ENCODE results near the gene TRAK2. TPM values are rescaled to one million over a fixed set of nuclear protein-coding genes. Genes with fewer than 3 reads are reported as not detected.

TRAK2 gene
- total RNA-seq, 4 donors from 2014 or later: 16.1 to 46.7 (median 26.5) TPM

DNA sequence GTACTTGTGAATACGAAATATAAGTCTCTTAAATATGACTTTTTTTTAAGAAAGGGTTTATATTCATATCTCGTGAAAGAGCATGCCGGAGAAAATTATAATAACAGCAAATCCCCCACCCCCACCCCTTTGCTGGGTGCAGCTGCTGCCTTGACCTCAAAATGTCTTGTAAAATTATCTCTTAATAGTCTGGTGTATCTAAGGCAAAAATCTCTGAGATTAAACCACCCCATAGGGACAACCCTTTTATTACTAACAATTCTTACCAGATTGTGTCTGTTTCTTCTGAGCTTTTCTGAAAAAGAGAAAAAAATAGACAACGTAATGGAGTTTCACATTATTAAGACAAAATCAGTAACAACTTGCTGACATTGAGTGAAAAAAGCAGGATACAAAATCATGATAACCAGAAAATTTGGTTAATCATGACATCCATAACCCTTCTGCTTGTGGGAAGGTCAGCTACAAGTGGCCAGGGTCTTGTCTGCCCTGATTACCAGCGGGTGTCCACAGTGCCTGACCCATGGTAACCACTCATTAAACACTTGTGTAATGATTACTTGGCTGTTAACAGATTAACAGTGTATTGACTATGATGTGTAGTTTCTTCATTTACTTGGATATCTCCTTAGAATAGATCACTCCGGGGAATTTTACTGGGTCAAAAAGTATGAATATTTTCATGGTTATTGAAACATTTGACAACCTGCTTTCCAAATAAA is 1.8 kb upstream of the TRAK2 start:
- ATAC-seq (no peak), DNase-seq (no peak)
- TF ChIP-seq, protein P1, sequence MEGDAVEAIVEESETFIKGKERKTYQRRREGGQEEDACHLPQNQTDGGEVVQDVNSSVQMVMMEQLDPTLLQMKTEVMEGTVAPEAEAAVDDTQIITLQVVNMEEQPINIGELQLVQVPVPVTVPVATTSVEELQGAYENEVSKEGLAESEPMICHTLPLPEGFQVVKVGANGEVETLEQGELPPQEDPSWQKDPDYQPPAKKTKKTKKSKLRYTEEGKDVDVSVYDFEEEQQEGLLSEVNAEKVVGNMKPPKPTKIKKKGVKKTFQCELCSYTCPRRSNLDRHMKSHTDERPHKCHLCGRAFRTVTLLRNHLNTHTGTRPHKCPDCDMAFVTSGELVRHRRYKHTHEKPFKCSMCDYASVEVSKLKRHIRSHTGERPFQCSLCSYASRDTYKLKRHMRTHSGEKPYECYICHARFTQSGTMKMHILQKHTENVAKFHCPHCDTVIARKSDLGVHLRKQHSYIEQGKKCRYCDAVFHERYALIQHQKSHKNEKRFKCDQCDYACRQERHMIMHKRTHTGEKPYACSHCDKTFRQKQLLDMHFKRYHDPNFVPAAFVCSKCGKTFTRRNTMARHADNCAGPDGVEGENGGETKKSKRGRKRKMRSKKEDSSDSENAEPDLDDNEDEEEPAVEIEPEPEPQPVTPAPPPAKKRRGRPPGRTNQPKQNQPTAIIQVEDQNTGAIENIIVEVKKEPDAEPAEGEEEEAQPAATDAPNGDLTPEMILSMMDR (IDR thresholded peaks at IDR 0.05 in 4 of 5, conservative IDR thresholded peaks at IDR 0.05 in 1 of 5): no peak
- TF ChIP-seq POLR2A (IDR thresholded peaks at IDR 0.05): no peak
- intact Hi-C loops (cut with DNase I; ENCODE audit: low total_unique reads): loop anchor here (2.0 to 10.0 kb wide), 2 partner anchors 190 to 1498 kb away; partner anchors contain the start of genes MAIP1, TMEM237 and TYW5
- Histone ChIP-seq H3K4me3 (peak overlapping the region; percentile 77 to 97 (median 87)), H3K27ac (peak overlapping the region; percentile 91 to 94 (median 94)), H3K36me3 (peaks cover 0 to 13% of the 10 kb centered on the region in 2 donors), H3K4me1 (peaks cover 37 to 40% of the 10 kb centered on the region in 2 donors), H3K27me3 (no peaks in the 10 kb centered on the region), H3K9me3 (no peaks in the 10 kb centered on the region)
- in situ Hi-C loops (cut with MboI; ENCODE audit: low sequenced_read_pairs in 4 of 4): loop anchor here in 1 of 4 donors (10.0 kb wide), 1 partner anchor 322 kb away; no protein-coding TSS in a partner anchor

DNA sequence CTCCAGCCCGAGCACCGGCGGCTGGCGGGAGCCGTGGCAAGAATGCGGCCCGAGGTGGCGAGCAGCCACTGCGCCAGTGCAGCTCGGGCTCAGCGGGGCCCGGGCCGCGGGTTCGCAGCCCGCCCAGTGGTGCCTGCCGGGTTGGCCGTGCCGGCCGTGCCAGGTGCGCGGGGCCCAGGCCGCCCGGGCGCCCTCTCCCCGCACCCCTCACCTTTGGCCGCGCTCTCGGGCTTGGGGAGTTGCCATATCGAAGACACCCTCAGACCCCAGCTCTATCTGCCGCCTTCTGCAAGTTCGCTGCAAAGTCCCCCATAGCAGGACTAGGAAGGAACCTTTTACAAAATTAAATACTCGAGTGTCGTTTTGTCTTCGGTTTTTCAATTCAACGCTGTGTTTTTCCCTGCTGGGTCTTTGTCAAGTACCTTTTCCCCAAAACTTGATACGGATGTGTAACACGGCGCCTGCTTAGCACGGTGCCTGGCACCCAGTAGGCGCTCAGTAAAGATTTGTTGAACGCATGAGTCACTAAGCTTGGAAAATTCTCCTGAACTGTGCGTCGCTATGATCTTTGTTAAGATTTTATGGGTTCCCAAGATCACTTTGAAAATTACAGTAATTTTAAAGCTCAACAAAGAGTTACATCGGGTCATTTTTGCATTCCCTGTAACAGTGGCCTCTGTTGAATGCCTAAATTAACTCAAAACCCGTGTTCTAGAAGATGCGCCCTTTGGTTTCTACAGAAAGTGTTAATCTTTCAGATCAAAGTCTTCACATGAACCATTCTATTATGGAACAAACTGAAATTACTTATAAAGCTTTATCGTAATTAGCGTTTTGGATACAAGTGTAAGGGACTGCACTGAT is 1.0 kb upstream of the TRAK2 start:
- no peak for TF ChIP-seq POLR2A (IDR thresholded peaks at IDR 0.05)
- TF ChIP-seq, protein P1 (IDR thresholded peaks at IDR 0.05 in 4 of 5, conservative IDR thresholded peaks at IDR 0.05 in 1 of 5): no peak
- ATAC-seq (peak; percentile 10 to 38), DNase-seq (peak in 1 of 2 donors; percentile 8)
- Histone ChIP-seq H3K4me3 (peak overlapping the region; percentile 77 to 97 (median 87)), H3K36me3 (peaks cover 0 to 9% of the 10 kb centered on the region in 2 donors), H3K27ac (peak overlapping the region; percentile 91 to 94 (median 94)), H3K27me3 (no peaks in the 10 kb centered on the region), H3K9me3 (no peaks in the 10 kb centered on the region), H3K4me1 (peaks cover 37 to 44% of the 10 kb centered on the region in 2 donors)
- intact Hi-C loops (cut with DNase I; ENCODE audit: low total_unique reads) (loop anchor here (2.0 to 10.0 kb wide), 2 partner anchors 191 to 1497 kb away; partner anchors contain the start of genes MAIP1, TMEM237 and TYW5), in situ Hi-C loops (cut with MboI; ENCODE audit: low sequenced_read_pairs in 4 of 4) (loop anchor here in 1 of 4 donors (10.0 kb wide), 1 partner anchor 323 kb away; no protein-coding TSS in a partner anchor)

DNA sequence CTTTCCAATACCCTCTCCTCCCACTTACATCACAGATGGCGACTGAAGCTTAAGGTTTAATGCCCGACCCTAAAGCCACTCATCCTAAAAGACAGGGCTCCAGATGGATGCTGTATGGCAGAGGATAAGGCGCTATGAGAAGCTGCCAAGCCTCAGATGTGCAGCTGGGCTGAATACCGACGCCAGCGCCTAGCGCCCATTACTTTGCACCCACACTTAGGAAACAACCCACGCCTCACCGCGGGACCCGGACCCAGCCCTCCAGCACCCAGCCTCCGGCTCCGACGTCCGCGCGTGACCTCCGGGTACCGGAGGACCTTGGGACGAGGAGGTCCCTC is 335 bp downstream of the TRAK2 start:
- intact Hi-C loops (cut with DNase I; ENCODE audit: low total_unique reads): loop anchor here (1.0 to 10.0 kb wide), 2 partner anchors 37 to 1496 kb away; partner anchors contain the start of genes MAIP1 and TYW5
- in situ Hi-C loops (cut with MboI; ENCODE audit: low sequenced_read_pairs in 4 of 4): loop anchor here in 1 of 4 donors (10.0 kb wide), 1 partner anchor 324 kb away; no protein-coding TSS in a partner anchor
- DNase-seq: peak in 1 of 2 donors; percentile 25
- no peaks in the 10 kb centered on the region for H3K9me3 ChIP-seq
- H3K27me3 ChIP-seq: no peaks in the 10 kb centered on the region
- TF ChIP-seq, protein P1 (IDR thresholded peaks at IDR 0.05 in 4 of 5, conservative IDR thresholded peaks at IDR 0.05 in 1 of 5): no peak
- no peak for TF ChIP-seq POLR2A (IDR thresholded peaks at IDR 0.05)
- ATAC-seq: peak; percentile 27 to 31
- H3K27ac ChIP-seq: peak overlapping the region; percentile 91 to 94 (median 94)
- H3K4me3 ChIP-seq: peak overlapping the region; percentile 77 to 97 (median 87)
- peaks cover 37 to 44% of the 10 kb centered on the region in 2 donors for H3K4me1 ChIP-seq
- no peaks in the 10 kb centered on the region for H3K36me3 ChIP-seq

DNA sequence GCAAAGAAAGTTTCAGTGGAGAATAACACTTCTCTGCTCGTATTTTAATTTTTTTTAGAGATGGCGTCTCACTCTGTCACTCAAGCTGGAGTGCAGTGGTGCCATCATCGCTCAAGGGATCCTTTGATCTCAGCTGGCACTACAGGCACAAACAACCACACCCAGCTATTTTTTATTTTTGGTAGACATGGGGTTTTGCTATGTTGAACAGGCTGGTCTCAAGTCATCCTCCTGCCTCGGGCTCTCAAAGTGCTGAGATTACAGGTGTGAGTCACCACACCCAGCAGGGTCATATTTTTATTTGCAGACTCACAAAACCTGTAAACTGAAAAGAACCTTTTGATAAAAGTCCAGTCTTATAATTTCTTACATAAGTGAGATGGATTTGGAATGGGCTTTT is 2.6 kb downstream of the TRAK2 start:
- intact Hi-C loops (cut with DNase I; ENCODE audit: low total_unique reads) (no loop called here), in situ Hi-C loops (cut with MboI; ENCODE audit: low sequenced_read_pairs in 4 of 4) (no loop called here)
- TF ChIP-seq POLR2A (IDR thresholded peaks at IDR 0.05): no peak
- TF ChIP-seq, protein P1 (IDR thresholded peaks at IDR 0.05 in 4 of 5, conservative IDR thresholded peaks at IDR 0.05 in 1 of 5): no peak
- no peak for ATAC-seq
- no peaks in the 10 kb centered on the region for H3K36me3 ChIP-seq
- H3K27me3 ChIP-seq: no peaks in the 10 kb centered on the region
- peak overlapping the region in 2 of 4 donors; percentile 11 to 28 for H3K27ac ChIP-seq
- DNase-seq: no peak
- no peak overlapping the region for H3K4me3 ChIP-seq
- H3K9me3 ChIP-seq: no peaks in the 10 kb centered on the region
- H3K4me1 ChIP-seq: peaks cover 40 to 51% of the 10 kb centered on the region in 2 donors

Data from gastrocnemius medialis (tissue), 4 donors.